ENCODE results near the gene DCC.

- TF ChIP-seq ELF4 (IDR thresholded peaks at IDR 0.05) (no peak), LEF1 (IDR thresholded peaks at IDR 0.05; ENCODE audit: borderline replicate concordance) (no peak), CTBP1 (IDR thresholded peaks at IDR 0.05; ENCODE audit: borderline replicate concordance) (no peak), ZNF384 (IDR thresholded peaks at IDR 0.05) (no peak), SP1 (IDR thresholded peaks at IDR 0.05) (no peak)
Measured at GRCh38 chr18:52914148-52914547, 574.2 kb downstream of the DCC start.

Measured in HEK293T (cell line).